Eye (tissue), 1 donor: ENCODE data around the gene GDPD3.
"Not testable (repeated sequence)": the region's sequence is repeated elsewhere in the genome, so short reads cannot be mapped to it uniquely, and the experiment has no call there.

Source experiments
- DNase-seq: peaks from one replicate; pipeline ENCODE4 v3.0.0-alpha.2; 2015

The GDPD3 gene

GRCh38 chr16:30113031-30113710, at the start of gene GDPD3:
TSS of gene GDPD3 (minus strand) at chr16:30113537. CDS start at chr16:30113478, 59 bp downstream.
- DNase-seq: no peak

- DNase-seq: no peak
These were observed 43.9 kb upstream of the GDPD3 start for GRCh38 chr16:30157214-30157613.

- no peak for DNase-seq
These were observed 41.9 kb upstream of the GDPD3 start for GRCh38 chr16:30155188-30155587.

GRCh38 chr16:30152517-30152916, 39.2 kb upstream of the GDPD3 start:
- no peak for DNase-seq

GRCh38 chr16:30151091-30151490, 37.8 kb upstream of the GDPD3 start:
- DNase-seq: no peak

GRCh38 chr16:30149250-30149930, 36.1 kb upstream of the GDPD3 start:
- no peak for DNase-seq

- DNase-seq: no peak
These were observed 34.6 kb upstream of the GDPD3 start for GRCh38 chr16:30147843-30148510.

GRCh38 chr16:30145657-30146056, 32.3 kb upstream of the GDPD3 start:
- DNase-seq: no peak

- DNase-seq: no peak
These were observed 31.6 kb upstream of the GDPD3 start for GRCh38 chr16:30144917-30145316.

- no peak for DNase-seq
These were observed 30.7 kb upstream of the GDPD3 start for GRCh38 chr16:30144017-30144416.

GRCh38 chr16:30143347-30143702, 30.0 kb upstream of the GDPD3 start:
- no peak for DNase-seq

- no peak for DNase-seq
These were observed 29.5 kb upstream of the GDPD3 start for GRCh38 chr16:30142672-30143346.

GRCh38 chr16:30141750-30142149, 28.4 kb upstream of the GDPD3 start:
- DNase-seq: no peak

- DNase-seq: no peak
These were observed 26.5 kb upstream of the GDPD3 start for GRCh38 chr16:30139583-30140481.

GRCh38 chr16:30137897-30138296, 24.6 kb upstream of the GDPD3 start:
- DNase-seq: no peak

GRCh38 chr16:30136971-30137605, 23.8 kb upstream of the GDPD3 start:
- no peak for DNase-seq

GRCh38 chr16:30132591-30132990, 19.3 kb upstream of the GDPD3 start:
- DNase-seq: no peak

- peak; percentile 43 for DNase-seq
These were observed 18.6 kb upstream of the GDPD3 start for GRCh38 chr16:30131869-30132475.

GRCh38 chr16:30127993-30128392, 14.7 kb upstream of the GDPD3 start:
- no peak for DNase-seq

GRCh38 chr16:30125690-30126089, 12.4 kb upstream of the GDPD3 start:
- not testable (repeated sequence) for DNase-seq

GRCh38 chr16:30124985-30125379, 11.6 kb upstream of the GDPD3 start:
- no peak for DNase-seq
